Caco-2 (cell line): ENCODE measurements around the gene RBP5. TPM values are rescaled to one million over a fixed set of nuclear protein-coding genes. Genes with fewer than 3 reads are reported as not detected.
"Not testable (repeated sequence)": the region's sequence is repeated elsewhere in the genome, so short reads cannot be mapped to it uniquely, and the experiment has no call there.

Experiments
- BruUV-seq: library from RNA; stranded (reverse); fragments of 400-500 nt; replicated peaks from 2 replicates; lab custom pipeline; 2021; lab: Mats Ljungman, UMichigan
- CTCF ChIA-PET: fragments of 300-600 bp; sonication (Branson Sonifier 250); formaldehyde crosslinking; loops from one replicate; lab custom pipeline; 2022; ENCODE audit warnings: antibody characterized with exemption; lab: Charles Lee
- POLR2A ChIA-PET: fragments of 300-600 bp; sonication (Branson Sonifier 250); formaldehyde crosslinking; loops from one replicate; lab custom pipeline; 2022; ENCODE audit warnings: antibody characterized with exemption; lab: Charles Lee
- DNase-seq, 2 experiments: peaks; one replicate each; pipeline versions ENCODE4 v3.0.0 to v3.0.0-alpha.2; 2020 to 2022
- H3K27me3 ChIP-seq: replicated peaks from 2 replicates; pipeline ENCODE4 v1.6.0; 2011; ENCODE audit warnings: low read length; ENCODE audit not compliant: control insufficient read depth, insufficient read depth
- H3K36me3 ChIP-seq: 2 replicates; pipeline ENCODE4 v1.5.1; 2011; ENCODE audit warnings: low read length; ENCODE audit not compliant: control insufficient read depth, insufficient read depth
- H3K4me1 ChIP-seq: fragments of 250-450 bp; sonication (Bioruptor Pico); 2 replicates; pipeline ENCODE4 v1.5.1; 2020; ENCODE audit warnings: mild to moderate bottlenecking
- H3K4me3 ChIP-seq: 2 replicates; pipeline ENCODE4 v1.5.1; 2011; ENCODE audit warnings: low read depth, mild to moderate bottlenecking, control low read depth, low read length
- H3K9me3 ChIP-seq: fragments of 250-450 bp; sonication (Bioruptor Pico); 2 replicates; pipeline ENCODE4 v1.5.1; 2020; ENCODE audit warnings: mild to moderate bottlenecking, moderate library complexity
- H3K27ac Mint-ChIP-seq: one replicate; pipeline ENCODE4 v1.8.0; 2022; ENCODE audit warnings: mixed read lengths; ENCODE audit not compliant: unreplicated experiment
- H3K27me3 Mint-ChIP-seq: one replicate; pipeline ENCODE4 v1.8.0; 2022; ENCODE audit warnings: mixed read lengths; ENCODE audit not compliant: insufficient read depth, unreplicated experiment
- H3K36me3 Mint-ChIP-seq: one replicate; pipeline ENCODE4 v1.8.0; 2022; ENCODE audit warnings: mild to moderate bottlenecking, mixed read lengths; ENCODE audit not compliant: insufficient read depth, unreplicated experiment
- H3K4me1 Mint-ChIP-seq: one replicate; pipeline ENCODE4 v1.8.0; 2022; ENCODE audit warnings: low read depth, mixed read lengths; ENCODE audit not compliant: unreplicated experiment
- H3K4me3 Mint-ChIP-seq: one replicate; pipeline ENCODE4 v1.8.0; 2022; ENCODE audit warnings: mild to moderate bottlenecking, moderate library complexity, mixed read lengths; ENCODE audit not compliant: unreplicated experiment
- H3K9me3 Mint-ChIP-seq: one replicate; pipeline ENCODE4 v1.8.0; 2022; ENCODE audit warnings: mixed read lengths; ENCODE audit not compliant: unreplicated experiment
- CTCF ChIP-seq, 2 experiments: fragments of 200-600 bp in 1 of 2; IDR thresholded peaks; 1 replicate in 1 of 2; 2 replicates in 1 of 2; pipeline versions ENCODE4 v1.5.1 to v1.8.0; 2011 to 2022; ENCODE audit warnings: antibody characterized with exemption in 1 of 2, control low read depth in 1 of 2, inconsistent platforms in 1 of 2, low read depth in 1 of 2, low read length in 1 of 2, mild to moderate bottlenecking in 1 of 2, moderate library complexity in 1 of 2; ENCODE audit not compliant: insufficient read depth in 1 of 2, severe bottlenecking in 1 of 2, unreplicated experiment in 1 of 2
- intact Hi-C: fragments of 100-400 bp; cut with micrococcal nuclease; formaldehyde crosslinking; loops from one replicate; pipeline ENCODE4 v1.10.0; 2022; ENCODE audit not compliant: unreplicated experiment
- total RNA-seq: library from RNA; stranded (reverse); gene quantifications from 2 replicates; pipeline ENCODE4 v1.2.3, GENCODE V29; 2022

RBP5 gene
- total RNA-seq, 1 experiment from 2014 or later: 1.8 TPM

- no peak for TF ChIP-seq CTCF (IDR thresholded peaks at IDR 0.05; ENCODE audit: insufficient read depth in 1 of 2, low read depth in 1 of 2, low read length in 1 of 2, severe bottlenecking in 1 of 2, unreplicated experiment in 1 of 2)
- peaks cover 32% of the 10 kb centered on the region for H3K36me3 Mint-ChIP-seq
- no peaks in the 10 kb centered on the region for H3K27me3 Mint-ChIP-seq
- Histone ChIP-seq H3K4me1 (no peaks in the 10 kb centered on the region), H3K36me3 (peaks cover 3% of the 10 kb centered on the region), H3K9me3 (peaks cover 15% of the 10 kb centered on the region), H3K27me3 (no peaks in the 10 kb centered on the region), H3K4me3 (peak overlapping the region; percentile 80)
- peak overlapping the region; percentile 74 for H3K27ac Mint-ChIP-seq
- intact Hi-C loops: loop anchor here (1.0 to 5.0 kb wide), 4 partner anchors 15 to 161 kb away; partner anchors contain the start of genes C1R and LPCAT3
- ChIA-PET POLR2A (interaction anchor here (0.8 to 3.1 kb wide), 9 partner anchors 11 to 170 kb away, joined by 3 to 50 read pairs (median 4); partner anchors contain the start of genes C12orf57, C1S and RNU7-1), CTCF (interaction anchor here (0.6 to 3.4 kb wide), 21 partner anchors 11 to 700 kb away, joined by 3 to 58 read pairs (median 6); partner anchors contain the start of genes C12orf57, C1R, C1S and LPCAT3)
- peak overlapping the region; percentile 85 for H3K4me3 Mint-ChIP-seq
- peaks cover 12% of the 10 kb centered on the region for H3K4me1 Mint-ChIP-seq
- peak in 1 of 2 experiments; percentile 37 for DNase-seq
- BruUV-seq: TSS peak; percentile 27
- peaks cover 15% of the 10 kb centered on the region for H3K9me3 Mint-ChIP-seq
These were observed 21.1 kb downstream of the RBP5 start for GRCh38 chr12:7107636-7108002.

GRCh38 chr12:7107181-7107580 lies 21.5 kb downstream of the RBP5 start:
- POLR2A ChIA-PET: interaction anchor here (0.6 to 3.1 kb wide), 4 partner anchors 13 to 829 kb away, joined by 3 to 50 read pairs (median 4); partner anchors contain the start of genes C12orf57 and RNU7-1
- CTCF ChIA-PET: interaction anchor here (0.7 to 3.4 kb wide), 8 partner anchors 13 to 216 kb away, joined by 3 to 58 read pairs (median 7); partner anchors contain the start of genes C12orf57, C1R and RNU7-1
- Mint-ChIP-seq H3K4me1 (peaks cover 12% of the 10 kb centered on the region), H3K4me3 (peak overlapping the region; percentile 85), H3K36me3 (peaks cover 32% of the 10 kb centered on the region), H3K9me3 (peaks cover 15% of the 10 kb centered on the region)
- not testable (repeated sequence) for H3K4me1 ChIP-seq, H3K27ac Mint-ChIP-seq, BruUV-seq, H3K4me3 ChIP-seq, H3K36me3 ChIP-seq, H3K27me3 Mint-ChIP-seq, H3K27me3 ChIP-seq
- H3K9me3 ChIP-seq: peaks cover 15% of the 10 kb centered on the region
- DNase-seq: peak in 1 of 2 experiments; percentile 14
- intact Hi-C loops: loop anchor here (5.0 kb wide), 1 partner anchor 90 kb away; the partner anchor contains the start of gene LPCAT3

DNA sequence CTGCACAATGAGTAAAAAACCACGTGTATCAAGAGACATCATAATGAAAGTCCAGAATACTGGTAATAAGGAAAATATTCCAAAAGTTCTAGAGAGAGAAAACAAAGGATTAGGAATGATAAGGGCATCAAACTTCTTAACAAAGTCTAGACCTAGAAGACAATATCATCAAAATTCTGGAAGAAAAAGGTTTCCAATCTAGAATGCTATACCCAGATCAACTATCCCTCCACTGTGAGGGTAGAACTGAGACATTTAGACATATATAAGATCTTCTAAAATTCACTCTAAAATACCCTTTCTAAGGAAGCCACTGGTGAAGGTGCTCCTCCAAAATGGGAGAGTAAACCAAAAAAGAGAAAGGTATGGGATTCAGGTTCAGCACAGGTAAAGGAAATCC lies 22.6 kb downstream of the RBP5 start:
- BruUV-seq: no TSS peak
- Mint-ChIP-seq H3K9me3 (peaks cover 15% of the 10 kb centered on the region), H3K4me3 (no peak overlapping the region), H3K4me1 (peaks cover 12% of the 10 kb centered on the region), H3K27ac (no peak overlapping the region), H3K27me3 (no peaks in the 10 kb centered on the region), H3K36me3 (peaks cover 32% of the 10 kb centered on the region)
- H3K4me3 ChIP-seq: no peak overlapping the region
- no peak for DNase-seq
- intact Hi-C loops: loop anchor here (5.0 kb wide), 1 partner anchor 89 kb away; the partner anchor contains the start of gene LPCAT3
- peaks cover 15% of the 10 kb centered on the region for H3K9me3 ChIP-seq
- no peaks in the 10 kb centered on the region for H3K27me3 ChIP-seq
- peaks cover 3% of the 10 kb centered on the region for H3K36me3 ChIP-seq
- TF ChIP-seq CTCF (IDR thresholded peaks at IDR 0.05; ENCODE audit: insufficient read depth in 1 of 2, low read depth in 1 of 2, low read length in 1 of 2, severe bottlenecking in 1 of 2, unreplicated experiment in 1 of 2): no peak
- POLR2A ChIA-PET: no interaction called here
- CTCF ChIA-PET: no interaction called here
- H3K4me1 ChIP-seq: no peaks in the 10 kb centered on the region
